Activated CD4-positive, alpha-beta T cell treated with anti-CD3 and anti-CD28 coated beads for 1 hour (primary cell): Measurements from ENCODE around the gene KBTBD4.
"Not testable (repeated sequence)": the region's sequence is repeated elsewhere in the genome, so short reads cannot be mapped to it uniquely, and the experiment has no call there.

ENCODE experiments used
- DNase-seq: peaks from one replicate; pipeline ENCODE4 v3.0.0-alpha.2; 2020

KBTBD4 gene

DNA sequence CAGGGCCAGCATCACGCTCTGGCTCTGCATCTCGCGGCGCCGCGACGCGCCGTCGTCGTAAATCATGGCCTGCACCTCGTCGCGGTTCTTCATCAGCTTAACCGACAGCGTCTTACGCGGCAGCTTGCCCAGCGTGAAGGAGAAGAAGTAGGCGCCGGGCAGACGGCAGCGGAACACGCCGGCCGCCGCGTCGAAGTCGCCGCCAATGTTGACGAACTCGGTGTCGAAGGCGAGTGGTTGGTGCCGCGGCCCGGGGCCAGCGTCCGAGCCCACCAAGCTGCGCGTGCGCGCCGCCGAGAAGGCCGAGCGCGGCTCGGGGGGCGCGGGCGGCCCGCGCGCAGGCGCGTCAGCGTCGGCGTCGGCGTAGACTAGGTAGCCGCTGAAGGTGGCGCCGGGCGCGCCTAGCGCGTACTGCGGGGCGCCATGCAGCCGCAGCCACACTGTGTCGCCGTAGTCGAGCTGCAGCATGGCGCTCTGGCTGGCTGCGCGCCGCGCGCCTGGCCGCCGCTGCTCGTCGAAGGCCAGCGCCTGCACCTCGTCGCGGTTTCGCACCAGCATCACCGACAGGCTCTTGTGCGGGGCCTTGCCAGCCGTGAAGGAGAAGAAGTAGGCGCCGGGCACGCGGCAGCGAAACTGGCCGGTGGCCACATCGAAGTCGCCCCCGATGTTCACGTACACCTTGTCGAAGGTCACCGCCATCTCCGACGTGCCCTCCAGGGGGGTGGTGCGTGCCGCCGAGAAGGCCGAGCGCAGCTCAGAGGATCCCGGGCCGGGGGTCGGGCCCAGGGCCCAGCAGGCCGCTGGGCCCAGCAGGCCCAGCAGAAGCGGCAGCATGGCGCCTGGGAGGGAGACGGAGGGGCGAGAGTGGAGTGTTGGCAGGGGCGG, 11.4 kb upstream of the KBTBD4 start:
- DNase-seq: no peak

DNA sequence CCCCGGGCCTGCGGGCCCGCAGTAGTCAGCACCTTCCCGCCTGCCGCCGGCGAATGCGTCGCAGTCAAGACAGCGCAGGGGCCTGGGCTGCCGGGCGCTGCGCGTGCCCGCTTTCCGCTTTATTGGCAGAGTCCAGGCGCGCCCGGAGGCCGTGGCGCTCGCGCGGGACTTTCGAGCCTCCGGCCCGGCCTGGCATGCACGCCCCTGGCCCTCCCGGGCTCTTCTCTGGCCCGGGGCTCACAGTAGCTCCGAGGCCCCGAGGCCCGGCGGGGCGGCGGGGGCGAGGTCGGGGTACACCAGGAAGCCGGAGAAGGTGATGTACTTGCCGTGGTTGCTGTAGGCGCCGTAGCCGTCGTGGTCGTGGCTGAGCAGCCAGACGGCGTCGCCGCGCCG, 10.8 kb upstream of the KBTBD4 start:
- no peak for DNase-seq

DNA sequence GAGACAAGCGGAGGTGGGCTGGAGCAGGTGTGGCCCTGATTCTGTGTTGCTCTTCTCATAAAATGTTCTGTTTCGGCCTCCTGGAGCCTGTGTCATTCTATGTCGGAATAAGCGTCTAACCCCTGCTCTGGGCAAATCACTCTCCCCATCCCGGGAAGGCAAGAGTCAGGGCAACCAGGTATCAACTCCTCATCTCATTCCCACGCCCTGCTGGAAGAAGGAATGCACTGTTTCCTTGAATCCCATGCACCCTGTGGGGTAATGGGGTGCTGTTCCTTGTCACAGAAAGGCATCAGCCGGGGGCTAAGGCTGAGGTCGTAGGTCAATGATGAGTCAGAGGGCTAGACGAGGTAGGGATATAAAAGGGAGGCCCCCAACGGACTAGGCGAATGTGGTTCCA, 10.3 kb upstream of the KBTBD4 start:
- DNase-seq: no peak

DNA sequence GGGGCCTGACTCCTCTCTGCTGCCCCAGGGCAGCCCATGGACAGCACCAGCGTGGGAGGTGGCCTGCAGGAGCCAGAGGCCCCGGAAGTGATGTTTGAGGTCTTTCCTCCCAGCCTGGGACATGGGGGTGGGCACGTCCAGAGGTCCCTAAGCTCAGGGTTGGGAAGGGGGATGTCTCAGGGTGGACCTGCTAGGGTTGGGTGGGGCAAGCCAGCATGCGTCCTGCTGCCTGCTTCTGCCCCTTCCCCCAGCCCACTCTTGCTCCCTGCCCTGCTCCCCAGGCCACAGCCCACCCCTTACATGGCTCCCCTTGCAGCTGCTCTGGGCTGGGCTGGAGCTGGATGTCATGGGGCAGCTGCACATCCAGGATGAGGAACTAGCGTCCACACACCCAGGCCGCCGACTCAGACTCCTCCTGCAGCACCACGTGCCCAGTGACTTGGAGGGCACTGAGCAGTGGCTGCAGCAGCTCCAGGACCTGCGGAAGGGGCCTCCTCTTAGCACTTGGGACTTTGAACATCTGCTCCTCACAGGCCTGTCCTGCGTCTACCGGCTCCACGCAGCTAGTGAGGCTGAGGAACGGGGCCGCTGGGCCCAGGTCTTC, 9.1 kb upstream of the KBTBD4 start:
- no peak for DNase-seq

DNA sequence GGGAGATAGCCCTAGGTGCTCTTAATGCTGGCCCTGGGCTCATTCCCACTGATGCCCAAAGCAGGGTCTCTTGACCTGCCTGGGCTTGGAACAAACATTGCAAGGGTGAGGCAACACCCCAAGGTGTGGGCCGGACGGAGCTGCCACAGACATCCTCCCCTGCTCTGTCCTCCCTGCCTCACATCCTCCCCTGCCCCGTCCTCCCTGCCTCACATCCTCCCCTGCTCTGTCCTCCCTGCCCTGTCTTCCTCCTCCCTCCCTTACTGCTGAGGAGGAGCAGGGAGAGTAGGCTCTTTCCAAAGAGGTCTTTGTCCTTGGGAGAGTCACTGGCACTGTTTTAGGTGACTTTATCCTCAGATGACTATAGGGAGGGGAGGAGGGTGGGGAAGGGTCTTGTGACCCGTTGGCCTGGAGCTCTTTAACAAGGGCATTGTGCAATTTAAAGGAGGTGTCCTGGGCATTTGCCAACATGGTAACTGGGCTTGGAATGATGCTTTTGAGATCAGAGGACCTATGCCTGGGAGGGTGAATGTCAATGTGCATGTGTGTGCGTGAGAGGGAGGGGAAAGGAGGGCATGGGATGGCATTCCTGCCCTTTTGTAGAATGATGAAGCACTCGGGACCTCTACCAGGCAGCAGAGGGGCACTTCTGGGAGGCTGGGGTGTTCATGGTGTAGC, 8.4 kb upstream of the KBTBD4 start:
- DNase-seq: no peak

DNA sequence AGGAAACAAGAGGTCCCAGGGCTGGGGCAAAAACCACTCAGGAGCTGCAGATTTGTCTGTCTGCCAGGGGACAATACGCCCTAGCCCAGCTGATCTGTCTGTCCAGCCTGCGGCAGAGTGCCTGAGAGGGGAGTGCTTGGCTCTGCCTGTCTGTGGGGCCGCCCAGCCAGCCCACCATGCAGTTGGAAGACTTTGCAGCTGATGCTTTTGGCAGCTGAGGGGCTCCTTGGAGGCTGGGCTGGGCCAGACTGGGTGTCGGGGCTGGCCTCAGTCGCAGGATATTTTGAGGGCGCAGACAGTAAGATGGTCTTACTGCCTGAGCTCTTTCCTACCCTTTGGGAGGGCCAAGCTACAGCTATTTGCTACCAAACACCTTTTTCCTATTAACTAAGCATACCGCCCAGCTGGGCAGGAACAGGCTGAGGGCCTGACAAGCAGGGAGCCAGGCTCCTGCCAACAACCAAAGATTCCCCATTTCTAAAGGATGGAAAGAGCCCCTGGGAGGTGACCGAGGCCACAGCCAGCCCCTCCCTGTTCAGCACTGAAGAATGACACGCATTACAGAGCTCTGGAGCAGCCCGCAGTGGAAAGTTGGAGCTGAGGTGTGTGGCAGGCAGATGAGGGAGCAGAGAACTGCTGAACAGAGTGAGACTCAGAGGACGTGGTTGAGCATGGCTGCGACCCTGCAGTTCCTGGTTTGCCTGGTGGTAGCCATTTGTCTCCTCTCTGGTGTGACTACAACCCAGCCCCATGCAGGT, 7.5 kb upstream of the KBTBD4 start, which contains the start of gene FAM180B:
Gene FAM180B (plus strand): TSS at position 581 of the 758 bp plus-strand sequence. CDS start 91 bp downstream, at position 672.
- DNase-seq: no peak

DNA sequence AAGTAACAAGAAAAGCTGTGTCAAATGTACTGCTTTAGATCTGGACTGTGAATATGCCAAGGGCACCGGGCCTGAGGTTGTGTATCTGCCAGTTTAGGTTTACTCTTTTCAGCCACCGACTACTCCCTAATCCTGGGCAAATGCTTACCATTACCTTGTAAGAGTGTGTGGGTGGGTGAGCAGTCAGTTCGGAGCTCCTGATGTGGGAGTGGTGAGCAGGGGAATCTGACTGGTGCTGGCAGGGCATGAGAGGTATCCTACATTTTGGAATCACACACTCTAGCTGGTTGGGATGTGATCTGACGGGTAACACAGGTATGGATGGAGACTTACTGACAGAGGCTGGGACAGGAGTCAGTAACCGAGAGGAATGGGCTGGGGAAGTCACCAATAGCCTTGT, 5.1 kb upstream of the KBTBD4 start:
- DNase-seq: no peak

DNA sequence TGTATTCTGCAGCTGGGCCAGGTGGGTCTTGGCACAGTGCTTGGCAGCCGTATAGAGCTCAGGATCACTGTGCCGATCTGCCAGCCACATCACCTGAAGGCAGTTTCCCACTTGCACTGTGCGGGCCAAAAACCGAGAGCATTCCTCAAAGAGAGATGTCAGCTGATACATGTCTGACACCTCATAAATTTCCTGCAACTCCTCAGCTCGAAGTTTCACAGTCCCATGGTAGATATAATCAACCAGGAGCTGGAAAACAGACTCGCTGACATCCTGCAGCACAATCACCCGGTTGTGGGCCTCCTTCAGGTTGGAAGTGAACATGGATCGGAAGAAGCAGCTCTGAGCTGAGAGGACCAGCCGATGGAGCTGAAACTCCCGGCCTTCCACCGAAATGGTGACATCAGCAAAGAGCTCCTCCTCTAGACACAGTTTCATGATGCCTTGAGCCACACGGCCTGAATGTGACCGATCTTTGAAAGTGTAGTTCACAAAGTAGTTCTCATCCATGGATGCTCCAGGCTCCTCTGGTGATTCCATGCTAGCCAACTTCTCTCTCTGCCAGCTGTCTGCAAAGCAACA, 1.2 kb downstream of the KBTBD4 start:
- DNase-seq: no peak

DNA sequence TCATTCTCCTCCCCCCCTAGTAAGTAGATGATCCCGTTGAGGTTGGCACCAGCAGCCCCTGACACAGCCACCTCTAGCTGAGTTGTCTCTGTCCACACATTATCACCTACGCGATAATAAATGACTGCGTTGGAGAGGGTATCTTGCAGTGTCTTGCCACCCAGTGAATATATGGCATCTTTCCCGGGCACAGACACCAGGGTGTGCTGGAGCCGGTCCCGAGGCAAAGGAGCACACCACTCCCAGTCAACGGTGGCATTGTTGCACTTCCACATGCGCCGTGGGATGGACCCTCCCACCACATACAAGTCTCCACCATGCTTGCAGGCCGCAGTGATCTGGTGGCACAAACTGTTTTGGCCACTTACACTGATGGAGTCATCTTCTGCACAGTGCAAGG, 5.4 kb downstream of the KBTBD4 start:
- DNase-seq: no peak

DNA sequence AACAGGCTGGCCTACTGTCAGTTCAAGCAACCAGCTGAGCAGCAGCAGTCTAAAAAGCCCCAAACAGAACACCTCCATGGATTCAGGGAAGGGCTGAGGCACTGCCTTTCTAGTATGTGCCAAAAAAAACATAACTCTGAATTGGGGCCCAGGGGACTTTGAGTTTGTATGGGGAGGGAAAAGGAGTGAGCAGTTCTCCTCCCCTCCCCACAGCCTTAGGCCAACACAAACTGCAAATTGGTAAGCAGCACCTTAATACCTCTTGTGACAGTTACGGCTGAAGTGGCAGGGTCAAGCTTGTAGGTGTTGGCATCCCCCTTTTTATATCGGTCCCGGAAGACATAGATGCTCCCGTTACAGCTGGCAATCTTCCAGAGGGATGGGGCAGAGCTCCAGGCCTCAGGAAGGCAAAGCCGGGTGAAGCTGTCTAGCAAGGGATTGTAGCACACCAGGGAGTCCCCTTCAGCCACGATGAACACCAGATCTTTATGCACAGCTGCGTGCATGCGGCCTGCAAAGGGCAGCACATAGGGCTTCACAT, 6.0 kb downstream of the KBTBD4 start:
- no peak for DNase-seq

DNA sequence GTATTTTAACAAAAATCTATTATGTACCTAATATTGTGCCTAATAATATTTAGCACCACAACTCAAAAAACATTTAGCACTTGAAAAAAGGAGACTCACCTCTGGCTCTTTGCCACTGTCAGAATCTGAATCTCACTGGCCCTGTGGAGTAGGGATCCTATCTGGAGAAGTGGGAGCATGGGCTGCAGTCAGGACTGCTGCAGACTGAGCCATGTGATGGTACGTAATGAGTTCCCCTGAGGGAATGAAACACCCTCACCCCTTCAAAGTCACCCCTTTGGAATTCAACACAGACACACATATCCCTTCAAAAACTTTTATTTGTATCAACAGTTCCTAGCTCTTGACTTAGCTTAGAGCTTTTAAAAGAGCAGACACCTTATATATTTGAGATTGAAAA, 6.9 kb downstream of the KBTBD4 start:
- no peak for DNase-seq

DNA sequence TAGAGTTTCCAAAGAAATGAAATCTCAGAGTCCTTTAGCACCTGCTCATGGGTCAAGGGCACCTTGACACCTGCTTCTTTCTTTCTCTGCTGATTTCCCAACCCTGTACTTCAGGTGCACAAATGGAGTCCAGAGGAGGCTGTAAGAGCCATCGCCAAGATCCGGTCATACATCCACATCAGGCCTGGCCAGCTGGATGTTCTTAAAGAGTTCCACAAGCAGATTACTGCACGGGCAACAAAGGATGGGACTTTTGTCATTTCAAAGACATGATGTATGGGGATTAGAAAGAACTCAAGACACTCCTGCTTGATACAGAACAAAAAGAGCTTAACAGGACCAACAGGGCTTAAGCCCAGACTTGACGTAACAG, 7.4 kb downstream of the KBTBD4 start:
- no peak for DNase-seq

DNA sequence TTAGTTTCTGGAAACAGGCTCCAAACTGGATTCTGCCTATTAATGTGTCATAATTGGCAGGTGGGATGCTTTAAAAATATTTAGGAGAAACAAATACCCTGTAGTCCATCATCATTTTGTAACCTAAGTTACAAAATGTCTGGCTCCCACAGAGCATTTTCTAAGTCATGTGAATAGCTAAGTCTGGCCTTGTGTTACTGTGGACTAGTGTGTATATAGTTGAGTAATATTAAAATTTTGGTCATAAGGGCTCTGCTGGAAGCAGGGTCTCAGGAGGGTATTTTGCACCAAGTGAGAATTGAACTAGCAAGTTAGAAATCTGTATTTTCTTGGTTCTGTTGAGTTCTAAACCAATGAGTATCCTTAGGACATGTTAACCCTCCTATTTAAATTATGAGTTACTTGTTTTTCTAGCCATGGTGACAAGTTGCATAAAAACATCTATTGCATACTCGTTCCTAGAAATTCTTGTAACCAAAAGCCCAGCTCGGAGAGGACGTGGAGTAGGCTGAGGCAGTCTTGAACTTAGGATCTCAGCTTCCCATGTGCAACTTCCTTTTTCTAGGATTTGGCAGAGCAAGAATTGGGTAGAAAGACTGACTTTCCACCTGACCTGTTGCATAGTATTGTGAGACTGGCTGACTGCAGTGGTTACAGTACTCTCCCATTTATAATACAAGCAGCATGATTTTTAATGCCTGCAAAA, 8.0 kb downstream of the KBTBD4 start:
- DNase-seq: no peak

DNA sequence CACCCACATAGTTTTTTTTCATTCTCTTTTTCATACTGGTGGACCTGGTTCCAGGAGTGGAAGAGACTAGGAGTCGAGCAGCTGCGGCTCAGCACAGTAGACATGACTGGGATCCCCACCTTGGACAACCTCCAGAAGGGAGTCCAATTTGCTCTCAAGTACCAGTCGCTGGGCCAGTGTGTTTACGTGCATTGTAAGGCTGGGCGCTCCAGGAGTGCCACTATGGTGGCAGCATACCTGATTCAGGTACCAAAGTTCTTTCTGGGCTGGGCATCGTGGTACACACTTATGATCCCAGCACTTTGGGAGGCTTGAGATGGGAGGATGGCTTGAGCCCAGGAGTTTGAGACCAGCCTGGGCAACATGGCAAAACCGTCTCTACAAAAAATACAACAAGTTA, 9.1 kb downstream of the KBTBD4 start:
- no peak for DNase-seq

DNA sequence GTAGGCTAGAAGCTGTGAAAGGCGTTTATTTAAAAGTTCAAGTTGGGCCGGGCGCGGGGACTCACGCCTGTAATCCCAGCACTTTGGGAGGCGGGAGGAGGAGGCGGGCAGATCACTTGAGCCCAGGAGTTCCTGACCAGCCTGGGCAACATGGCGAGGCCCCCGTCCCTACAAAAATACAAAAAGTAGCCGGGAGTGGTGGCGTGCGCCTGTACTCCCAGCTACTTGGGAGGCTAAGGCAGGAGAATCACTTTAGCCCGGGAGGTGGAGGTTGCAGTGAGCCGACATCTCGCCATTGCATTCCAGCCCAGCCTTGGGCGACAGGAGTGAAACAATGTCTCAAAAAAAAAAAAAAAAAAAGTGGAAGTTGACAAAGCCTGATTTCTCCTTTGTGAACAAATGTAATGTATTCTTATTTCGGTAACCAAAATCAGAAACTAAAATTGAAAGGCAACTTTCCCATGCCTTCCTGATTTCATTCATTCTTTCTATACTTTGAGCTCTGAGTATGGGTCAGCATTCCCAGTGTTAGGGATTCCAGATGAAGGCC, 12.5 kb downstream of the KBTBD4 start:
- no peak for DNase-seq

DNA sequence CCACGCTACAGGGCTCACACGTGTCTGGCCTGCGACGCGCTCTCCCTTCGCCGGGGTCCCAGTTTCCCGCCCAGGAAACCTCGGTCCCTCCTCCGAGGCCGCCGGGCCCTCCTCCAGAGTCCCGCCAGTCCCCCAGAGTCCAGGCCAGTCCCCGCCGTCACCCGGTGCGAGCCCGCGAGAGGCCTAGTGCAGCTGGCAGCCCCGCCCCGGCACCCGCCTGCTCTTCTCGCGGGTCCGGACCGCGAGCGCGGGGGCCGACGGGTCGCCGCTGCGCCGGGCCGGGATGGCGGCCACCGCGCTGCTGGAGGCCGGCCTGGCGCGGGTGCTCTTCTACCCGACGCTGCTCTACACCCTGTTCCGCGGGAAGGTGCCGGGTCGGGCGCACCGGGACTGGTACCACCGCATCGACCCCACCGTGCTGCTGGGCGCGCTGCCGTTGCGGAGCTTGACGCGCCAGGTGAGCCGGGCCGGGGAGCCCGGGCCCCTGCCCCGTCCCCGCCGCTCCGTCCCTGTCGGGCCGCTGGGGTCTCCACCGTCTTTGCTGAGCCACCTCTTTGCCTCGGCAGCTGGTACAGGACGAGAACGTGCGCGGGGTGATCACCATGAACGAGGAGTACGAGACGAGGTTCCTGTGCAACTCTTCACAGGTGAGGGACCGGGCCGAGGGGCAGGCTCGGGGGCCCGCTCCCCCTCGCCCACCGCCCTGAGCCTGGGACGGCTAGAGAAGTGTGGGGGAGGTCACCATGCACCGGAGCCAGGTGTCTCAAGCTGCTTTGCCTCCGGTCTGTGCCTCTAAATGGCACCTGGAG, 13.2 kb downstream of the KBTBD4 start, which contains the start of gene PTPMT1:
Gene PTPMT1 (plus strand): TSS at position 260 of the 809 bp plus-strand sequence. CDS start 24 bp downstream, at position 284.
- DNase-seq: peak; percentile 40

DNA sequence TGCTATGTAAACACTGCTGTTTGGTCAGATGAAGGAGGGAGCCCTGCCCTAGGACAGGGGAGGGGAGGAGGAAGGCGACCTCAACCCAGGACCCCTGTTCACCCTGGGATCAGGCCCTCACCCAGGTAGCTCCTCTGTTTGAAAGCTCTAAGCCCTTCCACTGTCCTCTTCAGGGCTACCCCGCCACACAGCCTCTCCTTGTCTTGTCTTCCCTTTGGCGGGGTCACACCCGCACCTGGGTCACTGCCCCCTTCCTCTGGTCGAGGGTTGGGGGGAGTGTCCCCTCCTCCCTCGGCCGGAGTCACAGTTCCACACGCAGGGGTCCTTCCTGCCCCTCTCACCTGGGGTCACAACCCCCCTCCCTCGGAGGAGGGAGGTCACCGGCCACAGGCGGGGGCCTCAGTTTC, 13.8 kb downstream of the KBTBD4 start:
- DNase-seq: no peak

DNA sequence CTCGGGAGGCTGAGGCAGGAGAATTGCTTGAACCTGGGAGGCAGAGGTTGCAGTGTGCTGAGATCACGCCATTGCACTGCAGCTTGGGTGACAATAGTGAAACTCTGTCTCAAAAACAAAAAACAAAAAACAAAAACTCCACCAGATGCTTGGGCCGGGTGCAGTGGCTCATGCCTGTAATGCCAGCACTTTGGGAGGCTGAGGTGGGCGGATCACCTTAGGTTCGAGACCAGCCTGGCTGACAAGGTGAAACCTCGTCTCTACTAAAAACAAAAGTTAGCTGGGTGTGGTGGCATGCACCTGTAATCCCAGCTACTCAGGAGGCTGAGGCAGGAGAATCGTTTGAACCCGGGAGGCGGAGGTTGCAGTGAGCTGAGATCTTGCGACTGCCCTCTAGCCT, 14.4 kb downstream of the KBTBD4 start:
- DNase-seq: not testable (repeated sequence)

DNA sequence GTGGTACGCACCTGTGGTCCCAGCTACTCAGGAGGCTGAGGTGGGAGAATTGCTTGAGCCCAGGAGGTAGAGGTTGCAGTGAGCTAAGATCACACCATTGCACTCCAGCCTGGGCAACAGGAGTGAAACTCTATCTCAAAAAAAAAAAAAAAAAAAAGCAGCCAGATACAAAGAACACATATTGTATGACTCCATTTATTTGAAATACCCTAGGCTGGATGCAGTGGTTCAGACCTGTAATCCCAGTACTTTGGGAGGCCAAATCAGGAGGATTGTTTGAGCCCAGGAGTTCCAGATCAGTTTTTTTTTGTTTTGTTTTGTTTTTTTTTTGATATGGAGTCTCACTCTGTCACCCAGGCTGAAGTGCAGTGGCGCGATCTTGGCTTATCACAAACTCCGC, 16.4 kb downstream of the KBTBD4 start:
- DNase-seq: not testable (repeated sequence)

DNA sequence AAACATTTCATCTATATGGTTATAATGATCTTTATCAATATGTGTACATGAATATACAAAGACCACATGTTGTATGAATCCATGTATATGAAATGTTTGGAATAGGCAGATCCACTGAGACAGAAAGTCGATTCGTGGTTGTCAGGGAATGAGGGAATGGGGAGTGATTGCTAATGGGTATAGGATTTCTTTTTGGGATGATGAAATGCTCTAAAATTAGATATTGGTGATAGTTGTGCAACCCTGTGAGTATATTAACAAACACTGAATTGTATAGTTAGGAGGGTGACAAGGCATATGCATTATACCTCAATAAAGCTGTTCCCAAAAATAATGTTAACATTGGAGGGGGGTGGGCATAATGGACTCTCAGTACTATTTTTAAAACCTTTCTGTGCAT, 18.3 kb downstream of the KBTBD4 start:
- DNase-seq: no peak
